ENCODE measurements around the gene GEMIN7. TPM values are rescaled to one million over a fixed set of nuclear protein-coding genes. Genes with fewer than 3 reads are reported as not detected.
A peak's percentile ranks its signal among the peaks of the same experiment; 100 is the strongest.

GEMIN7 gene
- total and polyA plus RNA-seq, 2 of the 13 experiments (the other 11 are each of a cell fraction or from before 2014, with no cell fraction given), result 24.1 to 30.6 TPM

DNA sequence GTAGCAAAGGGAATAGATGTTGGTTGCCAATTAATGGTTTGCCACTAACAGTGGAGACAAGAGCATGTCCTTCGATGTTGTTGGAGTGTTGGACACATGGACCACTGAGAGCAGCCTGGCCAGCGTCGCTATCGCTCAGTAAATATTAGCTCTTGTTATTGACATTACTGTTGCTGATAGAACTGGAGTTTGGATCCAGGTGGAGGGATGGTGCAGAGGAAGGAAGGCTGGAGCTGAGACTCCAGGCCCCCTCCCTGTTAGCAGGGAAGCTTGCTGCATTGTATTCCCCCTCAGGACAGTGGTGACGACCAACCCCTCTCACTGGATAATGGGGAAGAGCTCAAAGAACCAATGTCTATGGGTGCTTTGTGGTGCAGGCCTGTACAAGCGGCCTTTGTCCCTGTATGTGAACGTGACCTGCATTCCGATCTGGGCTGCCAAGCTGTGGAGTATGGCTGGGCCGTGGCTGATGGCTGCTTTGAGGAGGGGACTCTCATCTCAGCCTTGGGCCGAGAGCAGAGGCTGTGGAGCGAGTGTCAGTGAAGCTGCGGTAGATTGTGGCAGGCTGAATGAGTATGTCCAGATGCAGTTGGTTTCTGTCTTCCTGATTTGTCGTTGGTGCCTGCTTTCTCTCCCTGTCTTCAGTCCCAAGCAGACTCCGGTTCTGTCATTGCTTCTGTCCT lies 33.2 kb upstream of the GEMIN7 start (continued):
- TF ChIP-seq ZNF784 (CRISPR knock-in tag; IDR thresholded peaks at IDR 0.05; ENCODE audit: borderline replicate concordance) (no peak), AGO2 (optimal IDR thresholded peaks at IDR 0.05; ENCODE audit: low read depth, low read length) (no peak), PRMT3 (CRISPR knock-in tag; IDR thresholded peaks at IDR 0.05; ENCODE audit: borderline replicate concordance, low read depth) (no peak), U2AF1 (optimal IDR thresholded peaks at IDR 0.05; ENCODE audit: low read depth, low read length) (no peak), NFE2L2 (IDR thresholded peaks at IDR 0.05; ENCODE audit: low read length) (no peak), ZNF644 (CRISPR knock-in tag; IDR thresholded peaks at IDR 0.05; ENCODE audit: low read depth) (peak; percentile 54), CENPX (CRISPR knock-in tag; IDR thresholded peaks at IDR 0.05) (no peak), ZNF24 (IDR thresholded peaks at IDR 0.05) (no peak), GLI4 (CRISPR knock-in tag; IDR thresholded peaks at IDR 0.05; ENCODE audit: borderline replicate concordance) (no peak), RXRB (CRISPR knock-in tag; IDR thresholded peaks at IDR 0.05; ENCODE audit: borderline replicate concordance) (peak; percentile 82), TOPORS (CRISPR knock-in tag; IDR thresholded peaks at IDR 0.05) (peak; percentile 61; the same call in 1 of the 2 replicates), HNF1B (CRISPR knock-in tag; IDR thresholded peaks at IDR 0.05) (0 out of 2 replicates have a peak, but pooled peaks have one; percentile 47), SP5 (CRISPR knock-in tag; IDR thresholded peaks at IDR 0.05; ENCODE audit: borderline replicate concordance, low read depth) (peak; percentile 62), RBAK (CRISPR knock-in tag; IDR thresholded peaks at IDR 0.05) (0 out of 2 replicates have a peak, but pooled peaks have one; percentile 30), ESRRA (CRISPR knock-in tag; IDR thresholded peaks at IDR 0.05; ENCODE audit: low read depth) (no peak; the same call in 1 of the 2 replicates), GFI1 (CRISPR knock-in tag; IDR thresholded peaks at IDR 0.05; ENCODE audit: borderline replicate concordance) (no peak), ZFP62 (CRISPR knock-in tag; IDR thresholded peaks at IDR 0.05) (no peak), FOXA3 (CRISPR knock-in tag; IDR thresholded peaks at IDR 0.05) (peak; percentile 99), ZNF343 (CRISPR knock-in tag; IDR thresholded peaks at IDR 0.05) (peak; percentile 72; the same call in 1 of the 2 replicates), MTA1 (CRISPR knock-in tag; IDR thresholded peaks at IDR 0.05; ENCODE audit: borderline replicate concordance) (peak; percentile 87; the same call in 1 of the 2 replicates), ELF4 (CRISPR knock-in tag; IDR thresholded peaks at IDR 0.05; ENCODE audit: borderline replicate concordance) (no peak), CHD4 (IDR thresholded peaks at IDR 0.05; ENCODE audit: borderline replicate concordance, low read length) (no peak), ZNF549 (CRISPR knock-in tag; IDR thresholded peaks at IDR 0.05) (no peak), HCFC1 (IDR thresholded peaks at IDR 0.05; ENCODE audit: low read depth, low read length) (no peak), ZNF629 (CRISPR knock-in tag; conservative IDR thresholded peaks at IDR 0.05) (peak; percentile 51), ZNF431 (CRISPR knock-in tag; IDR thresholded peaks at IDR 0.05; ENCODE audit: borderline replicate concordance, low read depth) (peak; percentile 87)
- TF ChIP-seq, protein P1, sequence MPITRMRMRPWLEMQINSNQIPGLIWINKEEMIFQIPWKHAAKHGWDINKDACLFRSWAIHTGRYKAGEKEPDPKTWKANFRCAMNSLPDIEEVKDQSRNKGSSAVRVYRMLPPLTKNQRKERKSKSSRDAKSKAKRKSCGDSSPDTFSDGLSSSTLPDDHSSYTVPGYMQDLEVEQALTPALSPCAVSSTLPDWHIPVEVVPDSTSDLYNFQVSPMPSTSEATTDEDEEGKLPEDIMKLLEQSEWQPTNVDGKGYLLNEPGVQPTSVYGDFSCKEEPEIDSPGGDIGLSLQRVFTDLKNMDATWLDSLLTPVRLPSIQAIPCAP (CRISPR knock-in tag; IDR thresholded peaks at IDR 0.05; ENCODE audit: low read depth), result no peak
- TF ChIP-seq, protein P2, sequence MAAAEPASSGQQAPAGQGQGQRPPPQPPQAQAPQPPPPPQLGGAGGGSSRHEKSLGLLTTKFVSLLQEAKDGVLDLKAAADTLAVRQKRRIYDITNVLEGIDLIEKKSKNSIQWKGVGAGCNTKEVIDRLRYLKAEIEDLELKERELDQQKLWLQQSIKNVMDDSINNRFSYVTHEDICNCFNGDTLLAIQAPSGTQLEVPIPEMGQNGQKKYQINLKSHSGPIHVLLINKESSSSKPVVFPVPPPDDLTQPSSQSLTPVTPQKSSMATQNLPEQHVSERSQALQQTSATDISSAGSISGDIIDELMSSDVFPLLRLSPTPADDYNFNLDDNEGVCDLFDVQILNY (CRISPR knock-in tag; conservative IDR thresholded peaks at IDR 0.05), result no peak
